NCI-H524 treated with DMSO at 0.1 percent for 48 hours (cell line): ENCODE data around the gene ERMAP.
A peak's percentile ranks its signal among the peaks of the same experiment; 100 is the strongest.
"Not testable (repeated sequence)": the region's sequence is repeated elsewhere in the genome, so short reads cannot be mapped to it uniquely, and the experiment has no call there.

ENCODE experiments used
- DNase-seq: peaks from one replicate; lab custom pipeline; 2025; lab: John Stamatoyannopoulos, UW

ERMAP gene

GRCh38 chr1:42807056-42807668 lies 9.8 kb upstream of the ERMAP start:
- peak; percentile 98 for DNase-seq

GRCh38 chr1:42814815-42815214 lies 2.1 kb upstream of the ERMAP start:
- DNase-seq, result not testable (repeated sequence)

GRCh38 chr1:42815941-42816584 lies 859 bp upstream of the ERMAP start:
- DNase-seq, result no peak

- DNase-seq, result no peak
Measured at GRCh38 chr1:42817440-42817767, 482 bp downstream of the ERMAP start.

- DNase-seq, result no peak
Measured at GRCh38 chr1:42817976-42818375, 1.1 kb downstream of the ERMAP start.

GRCh38 chr1:42820813-42821212 lies 3.9 kb downstream of the ERMAP start:
- DNase-seq, result no peak

- DNase-seq, result no peak
Measured at GRCh38 chr1:42821690-42822089, 4.8 kb downstream of the ERMAP start.

GRCh38 chr1:42822800-42823392 lies 6.0 kb downstream of the ERMAP start:
- DNase-seq, result no peak

GRCh38 chr1:42824481-42825035 lies 7.6 kb downstream of the ERMAP start:
- no peak for DNase-seq

- no peak for DNase-seq
Measured at GRCh38 chr1:42825036-42825851, 8.3 kb downstream of the ERMAP start.

GRCh38 chr1:42830631-42831030 lies 13.7 kb downstream of the ERMAP start:
- DNase-seq, result no peak

GRCh38 chr1:42831273-42831672 lies 14.4 kb downstream of the ERMAP start:
- DNase-seq, result no peak

- no peak for DNase-seq
Measured at GRCh38 chr1:42832641-42833240, 15.8 kb downstream of the ERMAP start.

- no peak for DNase-seq
Measured at GRCh38 chr1:42833981-42834380, 17.1 kb downstream of the ERMAP start.

GRCh38 chr1:42834803-42835202 lies 17.9 kb downstream of the ERMAP start:
- no peak for DNase-seq

- DNase-seq, result no peak
Measured at GRCh38 chr1:42835422-42835821, 18.5 kb downstream of the ERMAP start.

- DNase-seq, result no peak
Measured at GRCh38 chr1:42837709-42838108, 20.8 kb downstream of the ERMAP start.

- no peak for DNase-seq
Measured at GRCh38 chr1:42838482-42839190, 21.7 kb downstream of the ERMAP start.

- DNase-seq, result no peak
Measured at GRCh38 chr1:42841010-42841409, 24.1 kb downstream of the ERMAP start.

GRCh38 chr1:42841440-42842147 lies 24.7 kb downstream of the ERMAP start:
- DNase-seq, result no peak

GRCh38 chr1:42844592-42845140 lies 27.7 kb downstream of the ERMAP start:
- no peak for DNase-seq
